Effector memory CD4-positive, alpha-beta T cell (primary cell): ENCODE data around the gene VGLL3.

ENCODE experiments used
- DNase-seq, 3 donors: peaks; one replicate each; pipeline ENCODE4 v3.0.0-alpha.2; 2020
- H3K27ac ChIP-seq: 2 replicates; pipeline ENCODE4 v1.7.0; 2013; ENCODE audit warnings: mild to moderate bottlenecking, low read length, moderate library complexity; ENCODE audit not compliant: insufficient read depth, poor library complexity, severe bottlenecking
- H3K27me3 ChIP-seq: replicated peaks from 2 replicates; pipeline ENCODE4 v1.7.0; 2013; ENCODE audit warnings: mild to moderate bottlenecking, low read length; ENCODE audit not compliant: insufficient read depth, control insufficient read depth, poor library complexity, severe bottlenecking
- H3K36me3 ChIP-seq: 2 replicates; pipeline ENCODE4 v1.7.0; 2013; ENCODE audit warnings: mild to moderate bottlenecking, low read length, moderate library complexity; ENCODE audit not compliant: control insufficient read depth, insufficient read depth
- H3K4me1 ChIP-seq: 2 replicates; pipeline ENCODE4 v1.7.0; 2013; ENCODE audit warnings: low read length, mild to moderate bottlenecking; ENCODE audit not compliant: control insufficient read depth, insufficient read depth, poor library complexity, severe bottlenecking
- H3K4me3 ChIP-seq: 2 replicates; pipeline ENCODE4 v1.7.0; 2013; ENCODE audit warnings: low read length, low read depth, mild to moderate bottlenecking; ENCODE audit not compliant: insufficient read depth, poor library complexity, severe bottlenecking
- H3K9me3 ChIP-seq: 2 replicates; pipeline ENCODE4 v1.7.0; 2013; ENCODE audit warnings: mild to moderate bottlenecking, low read length, moderate library complexity; ENCODE audit not compliant: control insufficient read depth

Gene VGLL3

GRCh38 chr3:86958534-86958933 is 32.4 kb downstream of the VGLL3 start:
- no peak overlapping the region for H3K27ac ChIP-seq
- H3K36me3 ChIP-seq, result no peaks in the 10 kb centered on the region
- H3K4me1 ChIP-seq, result no peaks in the 10 kb centered on the region
- no peak for DNase-seq
- no peak overlapping the region for H3K4me3 ChIP-seq
- no peaks in the 10 kb centered on the region for H3K27me3 ChIP-seq
- H3K9me3 ChIP-seq, result no peaks in the 10 kb centered on the region

DNA sequence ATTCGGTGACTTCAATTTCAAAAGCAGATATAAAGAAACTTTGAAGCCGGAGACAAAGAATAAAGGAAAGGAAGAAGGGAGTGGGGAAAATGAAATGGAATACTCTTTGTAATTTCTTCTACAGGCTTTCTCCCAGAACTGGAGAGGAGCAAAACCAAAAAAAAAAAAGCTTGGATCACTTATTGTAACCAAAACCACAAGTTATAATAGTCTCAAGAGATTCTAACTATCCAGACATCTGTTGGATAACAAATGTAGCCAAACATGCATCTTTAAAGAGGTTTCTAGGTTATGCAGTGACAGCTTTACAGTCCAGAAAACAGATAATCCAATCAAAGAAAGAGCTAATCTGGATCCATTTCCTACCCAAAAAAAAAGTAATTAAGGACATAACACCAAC is 36.2 kb downstream of the VGLL3 start:
- Histone ChIP-seq H3K27me3 (no peaks in the 10 kb centered on the region), H3K36me3 (no peaks in the 10 kb centered on the region), H3K9me3 (no peaks in the 10 kb centered on the region), H3K4me1 (no peaks in the 10 kb centered on the region), H3K4me3 (no peak overlapping the region), H3K27ac (no peak overlapping the region)
- no peak for DNase-seq

GRCh38 chr3:86954226-86954625 is 36.7 kb downstream of the VGLL3 start:
- no peaks in the 10 kb centered on the region for H3K4me1 ChIP-seq
- H3K36me3 ChIP-seq, result no peaks in the 10 kb centered on the region
- H3K27ac ChIP-seq, result no peak overlapping the region
- H3K4me3 ChIP-seq, result no peak overlapping the region
- DNase-seq, result no peak
- no peaks in the 10 kb centered on the region for H3K9me3 ChIP-seq
- H3K27me3 ChIP-seq, result no peaks in the 10 kb centered on the region

- DNase-seq, result no peak
- Histone ChIP-seq H3K27ac (no peak overlapping the region), H3K4me3 (no peak overlapping the region), H3K9me3 (no peaks in the 10 kb centered on the region), H3K4me1 (no peaks in the 10 kb centered on the region), H3K36me3 (no peaks in the 10 kb centered on the region), H3K27me3 (no peaks in the 10 kb centered on the region)
Measured at GRCh38 chr3:86951322-86951721, 39.6 kb downstream of the VGLL3 start.

DNA sequence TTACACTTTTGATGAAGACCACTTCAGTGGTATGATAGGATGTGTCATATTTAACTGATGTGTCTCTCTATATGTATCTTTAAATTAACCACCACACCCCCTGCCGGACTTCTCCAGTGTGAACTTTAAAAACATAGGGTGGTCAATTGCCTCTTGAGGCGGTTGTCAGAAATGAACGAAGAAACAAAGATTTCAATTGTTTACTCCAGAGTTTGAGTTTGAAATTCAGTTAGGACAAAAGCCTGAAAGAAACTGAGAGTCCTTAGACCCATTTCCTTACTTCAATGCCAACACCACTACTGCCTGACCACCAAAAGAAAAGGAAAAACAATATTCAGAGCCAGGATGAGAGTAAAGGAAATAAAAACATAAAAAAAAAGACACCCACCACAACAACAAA is 40.2 kb downstream of the VGLL3 start:
- Histone ChIP-seq H3K9me3 (no peaks in the 10 kb centered on the region), H3K27ac (no peak overlapping the region), H3K4me1 (no peaks in the 10 kb centered on the region), H3K36me3 (no peaks in the 10 kb centered on the region), H3K4me3 (no peak overlapping the region), H3K27me3 (no peaks in the 10 kb centered on the region)
- DNase-seq, result no peak

- DNase-seq, result no peak
- Histone ChIP-seq H3K36me3 (no peaks in the 10 kb centered on the region), H3K27me3 (no peaks in the 10 kb centered on the region), H3K4me3 (no peak overlapping the region), H3K9me3 (no peaks in the 10 kb centered on the region), H3K27ac (no peak overlapping the region), H3K4me1 (no peaks in the 10 kb centered on the region)
Measured at GRCh38 chr3:86949850-86950249, 41.1 kb downstream of the VGLL3 start.

DNA sequence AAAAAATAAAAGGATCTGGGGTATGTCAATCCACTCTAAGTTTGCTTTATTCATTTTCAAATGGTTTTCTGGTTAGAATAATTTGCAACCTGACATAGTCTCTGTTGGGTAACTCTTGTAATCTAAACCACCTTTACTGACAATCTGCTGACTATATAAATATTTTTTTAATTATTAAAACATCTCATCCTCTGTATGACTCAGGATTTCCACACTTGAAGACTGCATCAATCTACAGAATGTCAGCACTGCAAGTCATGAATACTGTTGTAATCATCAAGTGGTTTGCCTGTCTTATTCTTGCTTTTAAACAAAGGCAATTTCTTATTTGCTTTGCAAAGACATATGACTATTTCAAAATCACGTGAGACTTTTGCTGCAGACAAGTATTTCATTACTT is 42.1 kb downstream of the VGLL3 start:
- no peak for DNase-seq
- Histone ChIP-seq H3K4me3 (no peak overlapping the region), H3K9me3 (no peaks in the 10 kb centered on the region), H3K4me1 (no peaks in the 10 kb centered on the region), H3K36me3 (no peaks in the 10 kb centered on the region), H3K27me3 (no peaks in the 10 kb centered on the region), H3K27ac (no peak overlapping the region)

GRCh38 chr3:86942206-86942605 is 48.7 kb downstream of the VGLL3 start:
- no peaks in the 10 kb centered on the region for H3K36me3 ChIP-seq
- H3K9me3 ChIP-seq, result no peaks in the 10 kb centered on the region
- no peak for DNase-seq
- no peak overlapping the region for H3K27ac ChIP-seq
- no peak overlapping the region for H3K4me3 ChIP-seq
- no peaks in the 10 kb centered on the region for H3K4me1 ChIP-seq
- H3K27me3 ChIP-seq, result no peaks in the 10 kb centered on the region

- H3K4me3 ChIP-seq, result no peak overlapping the region
- no peaks in the 10 kb centered on the region for H3K36me3 ChIP-seq
- no peak overlapping the region for H3K27ac ChIP-seq
- no peaks in the 10 kb centered on the region for H3K9me3 ChIP-seq
- H3K4me1 ChIP-seq, result no peaks in the 10 kb centered on the region
- no peaks in the 10 kb centered on the region for H3K27me3 ChIP-seq
- no peak for DNase-seq
Measured at GRCh38 chr3:86938416-86939105, 52.4 kb downstream of the VGLL3 start.

- Histone ChIP-seq H3K27ac (no peak overlapping the region), H3K4me3 (no peak overlapping the region), H3K9me3 (no peaks in the 10 kb centered on the region), H3K36me3 (no peaks in the 10 kb centered on the region), H3K27me3 (no peaks in the 10 kb centered on the region), H3K4me1 (no peaks in the 10 kb centered on the region)
- no peak for DNase-seq
Measured at GRCh38 chr3:86937306-86937791, 53.6 kb downstream of the VGLL3 start.
